Heart left ventricle (tissue), 13 donors: ENCODE measurements around the gene SLC18B1.

Experiments used
- POLR2A ChIP-seq, 2 donors: fragments of 450-650 bp; IDR thresholded peaks; one replicate each; pipeline ENCODE4 v1.6.1; 2017; ENCODE audit warnings: antibody characterized with exemption in 2 of 2, mild to moderate bottlenecking in 2 of 2, moderate library complexity in 2 of 2
- TF ChIP-seq, protein P1 (sequence below), 12 donors: fragments of 200-600 bp; sonication (generic) in 4 of 12; IDR thresholded peaks; one replicate each; pipeline versions ENCODE4 v1.5.0 to v1.8.0; 2018 to 2022; ENCODE audit warnings: antibody characterized with exemption in 12 of 12, mild to moderate bottlenecking in 5 of 12
- donor health status: ischemic (EF 13 %, LVEDD 7.1; RV severe dilation, severe dysfunction).
- donor health status: DM: no; HTN: yes; CAD: no.
- donor health status: DM: no; HTN: no; CAD: no.
- donor health status: ischemic (EF 25% LVEDD 6.9; RV normal size, moderate dysfunction).
- donor health status: ischemic (EF 25% LVEDD 5.7; RV mildly dilated, moderate dysfunction).
- donor health status: ischemic (EF 35%, LVEDD 5.7; RV mildly dilated, moderate dysfunction).
- donor health status: nonischemic (EF 11% LVEDD 7.7; RV severe dilation, severe dysfunction).
- donor health status: DM: yes; HTN: yes; CAD: no.
- donor health status: PGD.
- donor health status: ischemic (EF 29% LVEDD 5.4; RV normal size, mild dysfunction).
- donor health status: nonischemic (EF 23%, LVEDD 6.1; RV moderate dilation, normal function).

- TF ChIP-seq POLR2A (IDR thresholded peaks at IDR 0.05): no peak
- TF ChIP-seq, protein P1, sequence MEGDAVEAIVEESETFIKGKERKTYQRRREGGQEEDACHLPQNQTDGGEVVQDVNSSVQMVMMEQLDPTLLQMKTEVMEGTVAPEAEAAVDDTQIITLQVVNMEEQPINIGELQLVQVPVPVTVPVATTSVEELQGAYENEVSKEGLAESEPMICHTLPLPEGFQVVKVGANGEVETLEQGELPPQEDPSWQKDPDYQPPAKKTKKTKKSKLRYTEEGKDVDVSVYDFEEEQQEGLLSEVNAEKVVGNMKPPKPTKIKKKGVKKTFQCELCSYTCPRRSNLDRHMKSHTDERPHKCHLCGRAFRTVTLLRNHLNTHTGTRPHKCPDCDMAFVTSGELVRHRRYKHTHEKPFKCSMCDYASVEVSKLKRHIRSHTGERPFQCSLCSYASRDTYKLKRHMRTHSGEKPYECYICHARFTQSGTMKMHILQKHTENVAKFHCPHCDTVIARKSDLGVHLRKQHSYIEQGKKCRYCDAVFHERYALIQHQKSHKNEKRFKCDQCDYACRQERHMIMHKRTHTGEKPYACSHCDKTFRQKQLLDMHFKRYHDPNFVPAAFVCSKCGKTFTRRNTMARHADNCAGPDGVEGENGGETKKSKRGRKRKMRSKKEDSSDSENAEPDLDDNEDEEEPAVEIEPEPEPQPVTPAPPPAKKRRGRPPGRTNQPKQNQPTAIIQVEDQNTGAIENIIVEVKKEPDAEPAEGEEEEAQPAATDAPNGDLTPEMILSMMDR (IDR thresholded peaks at IDR 0.05): no peak
These were observed 57.2 kb downstream of the SLC18B1 start for GRCh38 chr6:132741281-132741680.
